ENCODE measurements around the gene CDH16.

- TF ChIP-seq CTCF (conservative IDR thresholded peaks at IDR 0.05) (no peak), ZFX (IDR thresholded peaks at IDR 0.05) (no peak)
These were observed 46.8 kb downstream of the CDH16 start for GRCh38 chr16:66871840-66872239.
